ENCODE measurements around the gene MFSD1. TPM values are rescaled to one million over a fixed set of nuclear protein-coding genes. Genes with fewer than 3 reads are reported as not detected.
A peak's percentile ranks its signal among the peaks of the same experiment; 100 is the strongest.

The MFSD1 gene
- total RNA-seq, 6 donors from 2014 or later: 51.5 to 127 (median 106) TPM

DNA sequence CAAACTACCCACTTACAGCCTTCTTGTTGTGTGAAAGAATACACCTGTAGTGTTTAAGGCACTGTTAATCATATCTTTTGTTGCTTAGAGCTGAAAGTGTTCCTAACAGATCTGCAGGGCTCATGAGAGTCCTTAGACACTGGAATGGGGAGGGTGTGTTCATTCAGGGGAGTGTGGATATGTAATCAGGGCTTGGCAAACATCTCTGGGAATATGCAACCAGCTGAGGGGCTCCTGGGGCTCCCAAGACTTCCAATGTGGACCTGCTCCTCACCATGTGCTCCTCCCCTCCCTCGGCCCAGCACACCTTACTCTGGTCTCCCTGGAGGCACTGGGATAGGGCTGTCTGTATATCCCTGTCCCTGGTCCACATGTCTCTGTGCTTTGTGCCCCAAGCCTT, 30.3 kb upstream of the MFSD1 start:
- TF ChIP-seq, protein P1, sequence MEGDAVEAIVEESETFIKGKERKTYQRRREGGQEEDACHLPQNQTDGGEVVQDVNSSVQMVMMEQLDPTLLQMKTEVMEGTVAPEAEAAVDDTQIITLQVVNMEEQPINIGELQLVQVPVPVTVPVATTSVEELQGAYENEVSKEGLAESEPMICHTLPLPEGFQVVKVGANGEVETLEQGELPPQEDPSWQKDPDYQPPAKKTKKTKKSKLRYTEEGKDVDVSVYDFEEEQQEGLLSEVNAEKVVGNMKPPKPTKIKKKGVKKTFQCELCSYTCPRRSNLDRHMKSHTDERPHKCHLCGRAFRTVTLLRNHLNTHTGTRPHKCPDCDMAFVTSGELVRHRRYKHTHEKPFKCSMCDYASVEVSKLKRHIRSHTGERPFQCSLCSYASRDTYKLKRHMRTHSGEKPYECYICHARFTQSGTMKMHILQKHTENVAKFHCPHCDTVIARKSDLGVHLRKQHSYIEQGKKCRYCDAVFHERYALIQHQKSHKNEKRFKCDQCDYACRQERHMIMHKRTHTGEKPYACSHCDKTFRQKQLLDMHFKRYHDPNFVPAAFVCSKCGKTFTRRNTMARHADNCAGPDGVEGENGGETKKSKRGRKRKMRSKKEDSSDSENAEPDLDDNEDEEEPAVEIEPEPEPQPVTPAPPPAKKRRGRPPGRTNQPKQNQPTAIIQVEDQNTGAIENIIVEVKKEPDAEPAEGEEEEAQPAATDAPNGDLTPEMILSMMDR (IDR thresholded peaks at IDR 0.05): no peak
- no peak for TF ChIP-seq EP300 (IDR thresholded peaks at IDR 0.05)
- TF ChIP-seq POLR2A (IDR thresholded peaks at IDR 0.05): no peak
- TF ChIP-seq POLR2AphosphoS5 (IDR thresholded peaks at IDR 0.05): no peak
- no peaks in the 10 kb centered on the region for H3K36me3 ChIP-seq
- WGBS, 2 donors: 83 to 100% methylated on average over 1 of the region's 1 CpG
- H3K9me3 ChIP-seq: no peaks in the 10 kb centered on the region
- H3K27me3 ChIP-seq: no peaks in the 10 kb centered on the region
- no peak overlapping the region for H3K4me3 ChIP-seq
- ATAC-seq (ENCODE audit: low FRiP score in 2 of 2) (no peak), DNase-seq (no peak)
- peak overlapping the region; percentile 25 to 70 (median 42) for H3K27ac ChIP-seq
- peaks cover 39 to 62% (median 51%) of the 10 kb centered on the region in 4 donors for H3K4me1 ChIP-seq

DNA sequence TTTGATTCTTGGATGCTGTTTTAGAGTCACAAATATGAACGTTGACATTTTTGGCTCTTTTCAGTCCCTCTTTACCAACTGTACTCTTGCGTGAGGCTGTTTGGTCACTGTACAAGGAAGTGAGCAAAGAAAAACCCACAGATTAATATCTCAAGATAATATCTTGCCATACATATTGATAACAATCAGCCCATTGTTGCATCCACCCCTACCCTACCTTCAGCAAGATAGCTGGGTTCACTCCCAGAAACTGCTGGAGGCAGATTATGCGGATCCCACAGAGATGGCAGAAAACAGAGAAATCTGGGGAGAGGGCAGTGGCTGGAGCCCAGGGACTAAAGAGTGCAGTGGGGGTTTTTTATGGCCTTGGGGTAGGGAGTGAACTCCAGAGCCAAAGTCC, 29.9 kb upstream of the MFSD1 start:
- ATAC-seq (ENCODE audit: low FRiP score in 2 of 2) (no peak), DNase-seq (no peak)
- Histone ChIP-seq H3K27ac (peak overlapping the region; percentile 25 to 70 (median 42)), H3K4me1 (peaks cover 39 to 62% (median 51%) of the 10 kb centered on the region in 4 donors), H3K9me3 (no peaks in the 10 kb centered on the region), H3K4me3 (no peak overlapping the region), H3K27me3 (no peaks in the 10 kb centered on the region), H3K36me3 (no peaks in the 10 kb centered on the region)
- 61 to 69% methylated on average over 3 of the region's 3 CpGs for WGBS, 2 donors
- TF ChIP-seq POLR2A (IDR thresholded peaks at IDR 0.05): no peak
- TF ChIP-seq POLR2AphosphoS5 (IDR thresholded peaks at IDR 0.05): no peak
- TF ChIP-seq, protein P1 (IDR thresholded peaks at IDR 0.05): no peak
- TF ChIP-seq EP300 (IDR thresholded peaks at IDR 0.05): no peak

DNA sequence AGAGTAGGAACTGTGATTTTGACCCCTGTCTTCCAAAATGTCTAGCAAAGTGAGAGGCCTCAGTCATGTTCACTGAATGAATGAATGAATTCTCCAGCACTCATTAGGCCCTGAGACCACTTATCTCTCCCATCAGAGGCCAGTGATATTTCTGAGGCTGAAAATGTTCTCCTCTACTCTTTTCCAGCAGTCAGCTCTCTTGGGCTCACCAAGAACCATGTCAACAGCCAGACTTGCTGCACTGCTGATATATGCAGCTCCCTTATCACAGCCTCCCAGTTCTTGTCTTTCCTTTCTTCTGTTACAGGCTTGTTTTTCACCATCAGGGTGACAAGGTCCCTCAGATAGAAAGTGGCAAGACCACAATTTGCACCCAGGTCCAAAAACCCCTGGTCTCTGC, 28.7 kb upstream of the MFSD1 start:
- Histone ChIP-seq H3K4me3 (no peak overlapping the region), H3K4me1 (peaks cover 36 to 53% (median 47%) of the 10 kb centered on the region in 4 donors), H3K27me3 (no peaks in the 10 kb centered on the region), H3K9me3 (no peaks in the 10 kb centered on the region), H3K27ac (no peak overlapping the region), H3K36me3 (no peaks in the 10 kb centered on the region)
- DNase-seq (no peak), ATAC-seq (ENCODE audit: low FRiP score in 2 of 2) (no peak)
- TF ChIP-seq, protein P1 (IDR thresholded peaks at IDR 0.05): no peak
- no peak for TF ChIP-seq EP300 (IDR thresholded peaks at IDR 0.05)
- TF ChIP-seq POLR2A (IDR thresholded peaks at IDR 0.05): no peak
- TF ChIP-seq POLR2AphosphoS5 (IDR thresholded peaks at IDR 0.05): no peak

DNA sequence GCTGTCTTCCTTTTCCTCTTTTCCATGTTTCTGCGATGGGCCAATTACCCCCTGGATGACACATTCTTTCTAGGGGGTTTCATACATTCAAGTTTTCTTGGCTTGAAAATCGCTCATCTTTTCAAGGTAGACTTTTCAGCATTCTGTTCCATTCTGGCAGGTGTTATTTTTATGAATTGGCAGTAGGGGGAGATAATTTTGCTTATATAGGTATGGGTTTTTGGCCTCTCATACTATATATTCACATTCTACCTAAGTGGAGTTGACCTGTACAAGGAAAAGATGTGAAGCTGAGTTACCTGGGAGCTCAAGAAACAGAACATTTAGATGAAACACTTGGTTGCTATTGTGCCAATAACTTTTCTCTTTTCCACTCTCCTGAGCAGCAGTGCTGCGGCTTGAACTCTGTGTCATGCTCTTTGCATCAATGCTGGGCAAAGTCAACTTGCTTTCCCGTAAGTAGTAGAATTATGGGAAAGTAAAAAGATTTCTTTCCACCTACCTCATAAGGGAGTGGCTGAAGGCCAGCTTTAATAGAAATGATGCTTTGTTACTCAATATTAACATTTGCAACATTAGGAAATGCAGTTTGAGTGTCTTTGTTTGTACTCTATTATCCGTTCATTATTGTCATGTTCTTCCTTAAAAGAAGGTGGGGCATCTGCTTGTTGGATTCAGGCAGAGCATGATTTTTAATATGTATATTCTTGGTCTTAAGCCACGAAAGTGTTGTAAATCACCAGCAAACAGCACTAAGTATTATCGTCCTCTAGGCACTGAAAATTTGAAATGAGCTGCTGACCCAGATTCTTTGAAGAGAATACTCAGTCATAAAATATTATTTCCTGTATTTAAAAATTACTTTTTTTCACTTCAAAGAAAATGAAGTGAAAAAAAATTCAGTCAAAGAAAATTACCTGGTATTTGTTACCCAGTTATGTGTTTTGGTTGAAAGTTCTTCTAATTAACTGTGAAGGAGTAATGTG, 27.7 kb upstream of the MFSD1 start:
- WGBS, 2 donors: 66 to 67% methylated on average over 7 of the region's 7 CpGs
- H3K36me3 ChIP-seq: no peaks in the 10 kb centered on the region
- no peak overlapping the region for H3K27ac ChIP-seq
- no peaks in the 10 kb centered on the region for H3K27me3 ChIP-seq
- no peaks in the 10 kb centered on the region for H3K9me3 ChIP-seq
- TF ChIP-seq, protein P1 (IDR thresholded peaks at IDR 0.05): no peak
- TF ChIP-seq POLR2A (IDR thresholded peaks at IDR 0.05): no peak
- TF ChIP-seq EP300 (IDR thresholded peaks at IDR 0.05): peak in 1 of 4 donors; percentile 15
- peak in 1 of 2 donors; percentile 59 for TF ChIP-seq POLR2AphosphoS5 (IDR thresholded peaks at IDR 0.05)
- no peak overlapping the region for H3K4me3 ChIP-seq
- peaks cover 26 to 44% (median 39%) of the 10 kb centered on the region in 4 donors for H3K4me1 ChIP-seq
- peak in 1 of 2 donors; percentile 63 for ATAC-seq (ENCODE audit: low FRiP score in 2 of 2)
- no peak for DNase-seq

Measured in upper lobe of left lung (tissue), 6 donors.